MCF 10A (cell line): ENCODE results near the gene GALNT12. TPM values are rescaled to one million over a fixed set of nuclear protein-coding genes. Genes with fewer than 3 reads are reported as not detected.

Experiments used
- BruUV-seq: library from RNA; stranded (reverse); fragments of 400-500 nt; replicated peaks from 2 replicates; lab custom pipeline; 2021; lab: Mats Ljungman, UMichigan
- CTCF ChIA-PET: fragments of 300-600 bp; sonication (Branson Sonifier 250); formaldehyde crosslinking; extraction: SDS; loops from one replicate; lab custom pipeline; 2021; ENCODE audit warnings: antibody characterized with exemption, inconsistent platforms; lab: Yijun Ruan, JAX
- POLR2A ChIA-PET: fragments of 300-600, 350-650 bp; sonication (Branson Sonifier 250); formaldehyde crosslinking; extraction: SDS; loops from one replicate; lab custom pipeline; 2020; ENCODE audit warnings: antibody characterized with exemption, inconsistent platforms; lab: Yijun Ruan, JAX
- DNase-seq: peaks from one replicate; pipeline ENCODE4 v3.0.0-alpha.2; 2018; ENCODE audit not compliant: unreplicated experiment
- H3K27ac Mint-ChIP-seq: one replicate; pipeline ENCODE4 v1.8.0; 2022; ENCODE audit warnings: mild to moderate bottlenecking, low read depth, mixed read lengths; ENCODE audit not compliant: unreplicated experiment
- H3K27me3 Mint-ChIP-seq: one replicate; pipeline ENCODE4 v1.8.0; 2022; ENCODE audit warnings: mixed read lengths; ENCODE audit not compliant: insufficient read depth, unreplicated experiment
- H3K36me3 Mint-ChIP-seq: one replicate; pipeline ENCODE4 v1.8.0; 2022; ENCODE audit warnings: mild to moderate bottlenecking, moderate library complexity, mixed read lengths; ENCODE audit not compliant: insufficient read depth, unreplicated experiment
- H3K4me1 Mint-ChIP-seq: one replicate; pipeline ENCODE4 v1.8.0; 2022; ENCODE audit warnings: mixed read lengths; ENCODE audit not compliant: insufficient read depth, unreplicated experiment
- H3K4me3 Mint-ChIP-seq: one replicate; pipeline ENCODE4 v1.8.0; 2022; ENCODE audit warnings: mild to moderate bottlenecking, moderate library complexity, mixed read lengths; ENCODE audit not compliant: unreplicated experiment
- H3K9me3 Mint-ChIP-seq: one replicate; pipeline ENCODE4 v1.8.0; 2022; ENCODE audit warnings: mixed read lengths; ENCODE audit not compliant: unreplicated experiment
- intact Hi-C: fragments of 100-400 bp; cut with micrococcal nuclease; formaldehyde crosslinking; loops from 2 replicates; pipeline ENCODE4 v1.14.1; 2022
- total RNA-seq: library from RNA; stranded (reverse); gene quantifications from 2 replicates; pipeline ENCODE4 v1.2.3, GENCODE V29; 2022
- TF ChIP-seq, protein P1 (sequence below): fragments of 200-600 bp; IDR thresholded peaks from one replicate; pipeline ENCODE4 v1.8.0; 2022; ENCODE audit warnings: antibody characterized with exemption, mild to moderate bottlenecking; ENCODE audit not compliant: unreplicated experiment

The GALNT12 gene
- total RNA-seq, 1 experiment from 2014 or later = not detected

DNA sequence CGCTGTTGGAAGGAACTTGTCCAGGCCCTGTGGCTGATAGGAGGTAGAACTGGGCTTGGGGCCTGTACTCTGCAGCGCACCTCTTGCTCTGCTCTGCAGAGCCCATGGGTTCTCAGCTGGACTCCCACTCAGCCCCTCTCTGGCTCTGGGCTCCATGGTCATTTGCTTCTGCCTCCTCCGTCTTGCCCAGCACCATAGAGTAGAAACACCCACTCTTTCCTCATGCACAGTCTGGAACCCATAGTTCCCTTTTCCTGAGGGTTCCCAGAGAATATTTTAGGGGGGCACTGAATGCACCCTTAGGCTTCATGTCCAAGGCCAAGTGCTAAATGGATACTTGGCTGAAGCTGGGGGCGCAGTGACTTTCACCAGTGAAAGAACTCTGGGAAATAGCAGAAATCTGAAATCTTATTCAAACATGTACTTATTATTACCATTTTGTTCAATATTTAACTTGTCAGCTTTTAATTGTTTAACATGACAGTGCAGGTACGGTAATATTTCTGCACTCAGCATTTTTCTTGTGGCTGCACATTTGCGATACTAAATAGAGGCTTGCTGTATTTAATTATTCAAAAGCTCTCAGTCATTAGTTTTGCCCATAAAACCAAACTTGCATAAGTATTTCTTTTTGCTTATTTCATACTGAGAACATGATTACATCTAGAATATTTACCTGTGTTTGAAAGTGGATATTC, 31.5 kb downstream of the GALNT12 start:
- ChIA-PET POLR2A (no interaction called here), CTCF (interaction anchor here (1.0 to 5.8 kb wide), 3 partner anchors 10 to 303 kb away, joined by 4 to 55 read pairs (median 18); no protein-coding TSS in a partner anchor)
- DNase-seq = no peak
- H3K36me3 Mint-ChIP-seq = no peaks in the 10 kb centered on the region
- H3K4me1 Mint-ChIP-seq = no peaks in the 10 kb centered on the region
- intact Hi-C loops = no loop called here
- BruUV-seq = no TSS peak
- H3K9me3 Mint-ChIP-seq = no peaks in the 10 kb centered on the region
- H3K27me3 Mint-ChIP-seq = peaks cover 69% of the 10 kb centered on the region
- TF ChIP-seq, protein P1, sequence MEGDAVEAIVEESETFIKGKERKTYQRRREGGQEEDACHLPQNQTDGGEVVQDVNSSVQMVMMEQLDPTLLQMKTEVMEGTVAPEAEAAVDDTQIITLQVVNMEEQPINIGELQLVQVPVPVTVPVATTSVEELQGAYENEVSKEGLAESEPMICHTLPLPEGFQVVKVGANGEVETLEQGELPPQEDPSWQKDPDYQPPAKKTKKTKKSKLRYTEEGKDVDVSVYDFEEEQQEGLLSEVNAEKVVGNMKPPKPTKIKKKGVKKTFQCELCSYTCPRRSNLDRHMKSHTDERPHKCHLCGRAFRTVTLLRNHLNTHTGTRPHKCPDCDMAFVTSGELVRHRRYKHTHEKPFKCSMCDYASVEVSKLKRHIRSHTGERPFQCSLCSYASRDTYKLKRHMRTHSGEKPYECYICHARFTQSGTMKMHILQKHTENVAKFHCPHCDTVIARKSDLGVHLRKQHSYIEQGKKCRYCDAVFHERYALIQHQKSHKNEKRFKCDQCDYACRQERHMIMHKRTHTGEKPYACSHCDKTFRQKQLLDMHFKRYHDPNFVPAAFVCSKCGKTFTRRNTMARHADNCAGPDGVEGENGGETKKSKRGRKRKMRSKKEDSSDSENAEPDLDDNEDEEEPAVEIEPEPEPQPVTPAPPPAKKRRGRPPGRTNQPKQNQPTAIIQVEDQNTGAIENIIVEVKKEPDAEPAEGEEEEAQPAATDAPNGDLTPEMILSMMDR = no peak
- no peak overlapping the region for H3K27ac Mint-ChIP-seq
- H3K4me3 Mint-ChIP-seq = no peak overlapping the region

DNA sequence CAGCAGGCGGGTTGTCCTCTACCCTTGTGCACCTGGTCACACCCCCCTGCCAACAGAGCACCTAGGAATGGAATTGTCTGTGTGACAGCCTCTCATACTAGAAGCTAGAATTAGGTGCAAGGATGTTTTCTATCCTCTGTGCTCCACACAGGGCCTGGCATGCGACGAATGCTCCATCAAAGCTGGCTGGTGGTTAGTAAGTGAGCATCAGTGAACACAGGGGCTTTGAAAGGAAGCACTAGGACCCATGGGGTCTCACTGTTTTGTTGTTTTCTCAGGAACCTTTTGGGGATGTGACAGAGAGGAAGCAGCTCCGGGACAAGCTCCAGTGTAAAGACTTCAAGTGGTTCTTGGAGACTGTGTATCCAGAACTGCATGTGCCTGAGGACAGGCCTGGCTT, 32.3 kb downstream of the GALNT12 start:
- Mint-ChIP-seq H3K4me3 (no peak overlapping the region), H3K4me1 (no peaks in the 10 kb centered on the region), H3K36me3 (no peaks in the 10 kb centered on the region), H3K27me3 (peaks cover 72% of the 10 kb centered on the region), H3K9me3 (no peaks in the 10 kb centered on the region), H3K27ac (no peak overlapping the region)
- no peak for DNase-seq
- intact Hi-C loops = no loop called here
- ChIA-PET POLR2A (no interaction called here), CTCF (interaction anchor here (3.7 to 5.8 kb wide), 2 partner anchors 9 to 159 kb away, joined by 18 to 55 read pairs; no protein-coding TSS in a partner anchor)
- TF ChIP-seq, protein P1 = no peak
- no TSS peak for BruUV-seq

DNA sequence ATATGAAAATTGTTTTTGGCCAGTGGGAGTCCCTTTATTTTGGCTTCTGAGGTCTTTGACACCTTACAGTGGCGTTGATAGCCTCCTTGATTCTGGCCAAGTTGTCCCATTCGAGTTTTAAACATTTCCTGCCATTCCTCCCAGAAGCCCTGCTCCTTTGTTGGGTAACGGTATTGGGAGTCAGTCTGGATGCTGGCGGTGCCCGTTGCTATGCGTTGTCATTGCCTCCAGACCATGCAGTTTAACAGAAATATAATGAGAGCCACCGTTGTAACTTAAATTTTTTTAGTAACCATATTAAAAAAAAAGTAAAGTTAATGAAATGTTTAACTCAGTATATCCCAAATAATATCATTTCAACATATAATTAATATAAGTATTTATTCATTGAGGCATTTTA, 35.0 kb downstream of the GALNT12 start:
- TF ChIP-seq, protein P1 = no peak
- BruUV-seq = no TSS peak
- Mint-ChIP-seq H3K9me3 (no peaks in the 10 kb centered on the region), H3K27ac (no peak overlapping the region), H3K4me1 (no peaks in the 10 kb centered on the region), H3K36me3 (no peaks in the 10 kb centered on the region), H3K27me3 (peaks cover 69% of the 10 kb centered on the region), H3K4me3 (no peak overlapping the region)
- POLR2A ChIA-PET = no interaction called here
- CTCF ChIA-PET = interaction anchor here (0.6 to 11.2 kb wide), 5 partner anchors 8 to 299 kb away, joined by 3 to 226 read pairs (median 5); no protein-coding TSS in a partner anchor
- intact Hi-C loops = no loop called here
- no peak for DNase-seq

DNA sequence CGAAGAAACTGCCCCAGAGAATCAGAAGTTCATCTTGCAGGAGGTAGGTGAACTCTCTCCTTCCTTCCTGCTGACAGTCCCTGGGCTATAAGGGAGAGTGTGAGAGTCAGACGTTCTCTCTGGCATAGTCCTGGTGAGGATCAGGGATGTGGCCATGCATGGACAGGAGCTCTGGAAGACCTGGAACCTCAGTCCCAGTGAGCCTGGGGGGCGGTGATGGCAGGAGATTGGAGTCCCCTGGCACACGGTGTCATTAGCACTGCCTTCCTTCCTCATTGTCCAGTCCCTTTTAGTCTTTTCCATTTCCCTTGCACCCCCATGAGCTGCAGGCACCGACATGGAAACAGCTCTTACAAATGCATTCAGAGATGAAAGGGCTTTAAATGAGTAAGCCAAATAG, 38.6 kb downstream of the GALNT12 start:
- Mint-ChIP-seq H3K27ac (no peak overlapping the region), H3K4me1 (peaks cover 10% of the 10 kb centered on the region), H3K36me3 (no peaks in the 10 kb centered on the region), H3K9me3 (no peaks in the 10 kb centered on the region), H3K4me3 (no peak overlapping the region), H3K27me3 (peaks cover 38% of the 10 kb centered on the region)
- CTCF ChIA-PET = interaction anchor here (0.6 to 11.2 kb wide), 8 partner anchors 16 to 302 kb away, joined by 3 to 226 read pairs (median 3); no protein-coding TSS in a partner anchor
- TF ChIP-seq, protein P1 = no peak
- POLR2A ChIA-PET = no interaction called here
- DNase-seq = no peak
- intact Hi-C loops = loop anchor here (5.0 kb wide), 1 partner anchor 1751 kb away; no protein-coding TSS in a partner anchor
- no TSS peak for BruUV-seq
